Measurements from ENCODE around the gene PHLDB1.

- no peak for TF ChIP-seq POLR2A (IDR thresholded peaks at IDR 0.05)
- no peak for TF ChIP-seq CTCF (IDR thresholded peaks at IDR 0.05)
Observed at GRCh38 chr11:118635642-118636041, 28.2 kb downstream of the PHLDB1 start.

All from esophagus squamous epithelium (tissue), 4 donors.